MM.1S (cell line): Measurements from ENCODE around the gene HOMER1.

Source experiments
- DNase-seq: peaks from one replicate; pipeline ENCODE4 v3.0.0-alpha.2; 2015
- H2AFZ ChIP-seq: fragments of 300-600 bp; sonication (generic); 2 replicates; pipeline ENCODE4 v1.6.0; 2016; ENCODE audit warnings: antibody characterized with exemption, low read length
- H3F3A ChIP-seq: fragments of 300-600 bp; sonication (generic); 2 replicates; pipeline ENCODE4 v1.6.1; 2016; ENCODE audit warnings: mild to moderate bottlenecking, antibody characterized with exemption, low read length, moderate library complexity, mixed read lengths; ENCODE audit not compliant: insufficient read depth
- H3K27ac ChIP-seq: fragments of 300-600 bp; sonication (generic); 2 replicates; pipeline ENCODE4 v1.5.1; 2016; ENCODE audit warnings: mild to moderate bottlenecking, low read length
- H3K27me3 ChIP-seq: fragments of 300-600 bp; sonication (generic); replicated peaks from 2 replicates; pipeline ENCODE4 v1.6.0; 2016; ENCODE audit warnings: low read length; ENCODE audit not compliant: insufficient read depth
- H3K36me3 ChIP-seq: fragments of 300-600 bp; sonication (generic); replicated peaks from 2 replicates; pipeline ENCODE4 v1.6.1; 2016; ENCODE audit warnings: mild to moderate bottlenecking, low read length, mixed read lengths; ENCODE audit not compliant: insufficient read depth
- H3K4me1 ChIP-seq: fragments of 300-600 bp; sonication (generic); 2 replicates; pipeline ENCODE4 v1.6.1; 2016; ENCODE audit warnings: low read length, mixed read lengths
- H3K4me2 ChIP-seq: fragments of 300-600 bp; sonication (generic); 2 replicates; pipeline ENCODE4 v1.6.0; 2016; ENCODE audit warnings: low read depth, low read length
- H3K4me3 ChIP-seq: fragments of 300-600 bp; sonication (generic); 2 replicates; pipeline ENCODE4 v1.5.1; 2016; ENCODE audit warnings: low read length, mixed read lengths
- H3K79me2 ChIP-seq: fragments of 300-600 bp; sonication (generic); 2 replicates; pipeline ENCODE4 v1.6.1; 2016; ENCODE audit warnings: mixed run types, low read length, mixed read lengths
- H3K9ac ChIP-seq: fragments of 300-600 bp; sonication (generic); 2 replicates; pipeline ENCODE4 v1.6.1; 2016; ENCODE audit warnings: low read length, mixed read lengths
- H3K9me2 ChIP-seq: fragments of 300-600 bp; sonication (generic); replicated peaks from 2 replicates; pipeline ENCODE4 v1.6.1; 2016; ENCODE audit warnings: mild to moderate bottlenecking, low read length, mixed read lengths; ENCODE audit not compliant: insufficient read depth
- H3K9me3 ChIP-seq: fragments of 300-600 bp; sonication (generic); replicated peaks from 2 replicates; pipeline ENCODE4 v1.6.1; 2016; ENCODE audit warnings: mild to moderate bottlenecking, low read length, mixed read lengths; ENCODE audit not compliant: insufficient read depth
- H4K20me1 ChIP-seq: fragments of 300-600 bp; sonication (generic); 2 replicates; pipeline ENCODE4 v1.6.1; 2016; ENCODE audit warnings: mild to moderate bottlenecking, low read length, moderate library complexity, mixed read lengths; ENCODE audit not compliant: insufficient read depth
- EZH2 ChIP-seq: fragments of 300-600 bp; sonication (generic); optimal IDR thresholded peaks from 2 replicates; pipeline ENCODE3; 2017; ENCODE audit warnings: low read depth, mild to moderate bottlenecking, antibody characterized with exemption, low read length, mixed read lengths
- EZH2phosphoT487 ChIP-seq: fragments of 300-600 bp; sonication (generic); IDR thresholded peaks from 2 replicates; pipeline ENCODE4 v1.6.1; 2018; ENCODE audit warnings: antibody characterized with exemption, low read length
- TF ChIP-seq, protein P1 (sequence below): fragments of 300-600 bp; sonication (generic); IDR thresholded peaks from 2 replicates; pipeline ENCODE4 v1.5.1; 2016; ENCODE audit warnings: antibody characterized with exemption, low read length, mixed read lengths

HOMER1 gene

DNA sequence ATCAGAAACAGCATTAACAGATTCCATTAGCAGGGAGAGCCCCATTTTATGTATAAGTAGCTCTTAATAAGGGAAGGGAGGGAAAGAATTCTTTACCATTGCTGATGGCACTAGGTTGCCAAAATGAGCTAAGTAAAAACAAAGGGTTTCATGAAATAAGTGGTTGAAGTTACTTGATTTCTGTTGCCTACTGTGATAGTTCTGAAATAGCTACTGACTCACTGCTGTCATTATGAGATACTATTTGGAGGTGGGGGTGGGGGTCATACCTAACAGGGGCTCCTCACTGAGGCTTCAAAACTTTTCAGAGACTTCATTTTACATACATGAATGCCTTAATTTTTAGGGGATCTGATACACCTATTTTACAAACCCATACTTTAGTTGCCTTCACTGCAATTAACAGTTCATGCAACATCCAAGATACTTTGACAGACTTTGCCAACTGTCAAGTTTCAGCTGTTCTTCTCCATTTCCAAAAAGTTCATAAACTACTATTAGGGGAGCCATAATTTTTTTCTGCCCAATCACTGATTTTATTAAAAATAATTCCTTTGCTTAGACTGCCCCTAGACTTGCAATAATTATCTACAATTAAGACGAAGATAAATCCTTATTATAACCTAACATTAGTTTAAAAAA lies 4.6 kb downstream of the HOMER1 start:
- peaks cover 4% of the 10 kb centered on the region; the same call in 1 of the 2 replicates for H3K79me2 ChIP-seq
- H3K4me3 ChIP-seq: no peak overlapping the region
- H3K27ac ChIP-seq: no peak overlapping the region
- H3K9me2 ChIP-seq: no peaks in the 10 kb centered on the region
- TF ChIP-seq, protein P1, sequence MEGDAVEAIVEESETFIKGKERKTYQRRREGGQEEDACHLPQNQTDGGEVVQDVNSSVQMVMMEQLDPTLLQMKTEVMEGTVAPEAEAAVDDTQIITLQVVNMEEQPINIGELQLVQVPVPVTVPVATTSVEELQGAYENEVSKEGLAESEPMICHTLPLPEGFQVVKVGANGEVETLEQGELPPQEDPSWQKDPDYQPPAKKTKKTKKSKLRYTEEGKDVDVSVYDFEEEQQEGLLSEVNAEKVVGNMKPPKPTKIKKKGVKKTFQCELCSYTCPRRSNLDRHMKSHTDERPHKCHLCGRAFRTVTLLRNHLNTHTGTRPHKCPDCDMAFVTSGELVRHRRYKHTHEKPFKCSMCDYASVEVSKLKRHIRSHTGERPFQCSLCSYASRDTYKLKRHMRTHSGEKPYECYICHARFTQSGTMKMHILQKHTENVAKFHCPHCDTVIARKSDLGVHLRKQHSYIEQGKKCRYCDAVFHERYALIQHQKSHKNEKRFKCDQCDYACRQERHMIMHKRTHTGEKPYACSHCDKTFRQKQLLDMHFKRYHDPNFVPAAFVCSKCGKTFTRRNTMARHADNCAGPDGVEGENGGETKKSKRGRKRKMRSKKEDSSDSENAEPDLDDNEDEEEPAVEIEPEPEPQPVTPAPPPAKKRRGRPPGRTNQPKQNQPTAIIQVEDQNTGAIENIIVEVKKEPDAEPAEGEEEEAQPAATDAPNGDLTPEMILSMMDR: no peak
- TF ChIP-seq EZH2phosphoT487: no peak
- TF ChIP-seq EZH2: no peak
- no peaks in the 10 kb centered on the region for H3K27me3 ChIP-seq
- H4K20me1 ChIP-seq: no peaks in the 10 kb centered on the region
- H3K36me3 ChIP-seq: no peaks in the 10 kb centered on the region
- no peak overlapping the region for H2AFZ ChIP-seq
- no peak for DNase-seq
- no peaks in the 10 kb centered on the region for H3K9me3 ChIP-seq
- H3K4me1 ChIP-seq: peaks cover 3% of the 10 kb centered on the region; the same call in 1 of the 2 replicates
- H3F3A ChIP-seq: peaks cover 11% of the 10 kb centered on the region
- H3K9ac ChIP-seq: no peak overlapping the region
- H3K4me2 ChIP-seq: no peak overlapping the region

DNA sequence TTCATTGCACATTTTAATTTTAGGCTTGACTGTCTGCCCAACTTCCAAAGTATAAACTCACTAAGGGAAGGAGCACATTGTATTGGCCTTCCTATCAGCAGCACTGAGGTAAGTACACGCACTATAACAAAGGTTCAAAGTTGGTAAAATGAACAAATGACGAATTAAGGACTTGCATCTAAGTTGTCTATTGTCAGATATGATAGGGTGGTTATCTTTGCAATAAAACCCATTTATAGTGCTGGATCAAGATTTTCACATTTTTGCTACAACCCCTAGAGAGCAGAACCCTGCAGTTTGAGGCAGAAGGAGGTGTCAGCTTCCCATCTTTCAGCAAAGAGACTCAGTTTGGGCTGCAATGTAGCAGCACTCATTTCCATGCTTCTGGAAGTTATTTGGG lies 5.1 kb downstream of the HOMER1 start:
- Histone ChIP-seq H3K27ac (no peak overlapping the region), H3K9ac (no peak overlapping the region), H3K36me3 (no peaks in the 10 kb centered on the region), H3K4me1 (peaks cover 3% of the 10 kb centered on the region; the same call in 1 of the 2 replicates), H3K79me2 (peaks cover 4% of the 10 kb centered on the region; the same call in 1 of the 2 replicates), H3K4me3 (no peak overlapping the region), H3K27me3 (no peaks in the 10 kb centered on the region), H3F3A (peaks cover 8% of the 10 kb centered on the region; the same call in 1 of the 2 replicates), H4K20me1 (no peaks in the 10 kb centered on the region), H3K9me3 (no peaks in the 10 kb centered on the region), H3K4me2 (no peak overlapping the region), H3K9me2 (no peaks in the 10 kb centered on the region), H2AFZ (no peak overlapping the region)
- DNase-seq: no peak
- TF ChIP-seq EZH2 (no peak), EZH2phosphoT487 (no peak)
- TF ChIP-seq, protein P1: no peak

DNA sequence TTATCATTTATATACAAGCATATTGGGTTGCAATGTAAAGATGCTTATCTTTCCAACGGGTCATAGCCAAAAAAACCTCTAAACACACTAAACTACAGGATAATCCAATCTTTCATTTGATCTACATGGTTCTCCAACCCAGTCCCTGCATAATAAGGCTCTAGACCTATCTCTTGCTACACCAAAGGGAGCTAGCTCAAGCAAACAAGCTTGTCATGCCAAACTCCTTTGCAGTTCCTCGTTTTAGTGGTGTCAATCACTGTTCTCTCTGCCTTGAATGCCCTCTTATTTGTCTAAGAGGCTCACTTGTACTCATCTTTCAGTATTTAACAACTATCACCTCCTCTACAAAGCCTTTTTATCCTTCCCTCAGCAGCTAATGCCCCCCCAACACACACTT lies 5.6 kb downstream of the HOMER1 start:
- peaks cover 3% of the 10 kb centered on the region; the same call in 1 of the 2 replicates for H3K4me1 ChIP-seq
- H3K27me3 ChIP-seq: no peaks in the 10 kb centered on the region
- H3K9me3 ChIP-seq: no peaks in the 10 kb centered on the region
- TF ChIP-seq, protein P1: no peak
- TF ChIP-seq EZH2: no peak
- no peak for TF ChIP-seq EZH2phosphoT487
- no peaks in the 10 kb centered on the region for H3K9me2 ChIP-seq
- H2AFZ ChIP-seq: no peak overlapping the region
- H3F3A ChIP-seq: peaks cover 4% of the 10 kb centered on the region; the same call in 1 of the 2 replicates
- no peak overlapping the region for H3K4me3 ChIP-seq
- no peak overlapping the region for H3K27ac ChIP-seq
- H3K4me2 ChIP-seq: no peak overlapping the region
- DNase-seq: no peak
- H3K9ac ChIP-seq: no peak overlapping the region
- H3K79me2 ChIP-seq: peaks cover 4% of the 10 kb centered on the region; the same call in 1 of the 2 replicates
- no peaks in the 10 kb centered on the region for H3K36me3 ChIP-seq
- H4K20me1 ChIP-seq: no peaks in the 10 kb centered on the region
